ENCODE data around the gene POMGNT2. TPM values are rescaled to one million over a fixed set of nuclear protein-coding genes. Genes with fewer than 3 reads are reported as not detected.

The POMGNT2 gene
- total RNA-seq, 2 donors from 2014 or later = 12.7 to 14.5 TPM

DNA sequence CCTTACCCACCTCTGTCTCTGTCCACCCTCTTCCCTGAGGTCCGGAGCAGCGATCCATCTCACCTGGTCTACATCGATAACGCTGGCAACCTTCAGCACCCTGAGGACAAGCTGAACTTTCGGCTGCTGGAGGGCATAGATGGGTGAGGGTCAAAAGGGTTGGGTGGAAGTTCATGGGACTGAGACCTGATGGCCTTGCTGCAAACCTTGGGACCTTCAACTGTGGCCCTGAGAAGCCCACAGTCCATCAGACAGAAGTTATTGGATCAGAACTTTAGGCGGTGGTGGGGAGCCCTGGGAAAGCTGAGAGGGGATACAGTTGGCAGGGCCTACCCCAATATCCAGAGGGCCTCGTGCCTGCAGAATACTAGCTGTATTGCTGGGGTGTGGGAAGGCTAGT is 50.5 kb downstream of the POMGNT2 start:
- peaks cover 20% of the 10 kb centered on the region for H3K9me3 Mint-ChIP-seq

DNA sequence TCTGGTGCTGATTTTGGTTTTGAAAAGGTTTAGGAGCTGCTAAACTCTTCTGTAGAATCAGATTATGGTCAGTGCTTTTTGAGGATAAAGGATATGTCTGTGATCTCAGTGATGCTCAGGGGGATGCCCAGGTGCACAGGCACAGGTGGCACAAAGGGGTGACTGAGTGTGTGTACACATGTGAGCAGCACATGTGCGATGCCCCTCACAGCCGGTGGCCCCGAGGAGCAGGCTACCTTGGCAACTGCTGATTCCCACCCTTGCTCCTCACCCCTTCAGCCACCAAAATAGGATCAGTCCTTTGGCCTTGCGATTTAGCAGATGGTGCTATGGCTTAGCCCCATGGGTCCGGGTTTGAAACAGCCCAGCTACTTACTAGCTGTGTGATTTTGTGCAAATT is 51.1 kb downstream of the POMGNT2 start:
- H3K9me3 Mint-ChIP-seq = peaks cover 26% of the 10 kb centered on the region
- DNase-seq = peak; percentile 48
- H3K4me3 Mint-ChIP-seq = no peak overlapping the region
- no peak overlapping the region for H3K9ac ChIP-seq (ENCODE audit: extremely low read depth, low read length, poor library complexity, severe bottlenecking)
- H3K27me3 ChIP-seq (ENCODE audit: control insufficient read depth, insufficient read depth, low read length, poor library complexity, severe bottlenecking) = no peaks in the 10 kb centered on the region
- peak overlapping the region; percentile 15 for H3K27ac Mint-ChIP-seq
- peaks cover 2% of the 10 kb centered on the region for H3K36me3 Mint-ChIP-seq (ENCODE audit: low read depth)
- 89 to 100% methylated on average over 1 to 5 of the region's 5 CpGs for WGBS, 2 experiments (ENCODE audit: insufficient coverage in 1 of 2, insufficient read length in 1 of 2)
- peaks cover 16% of the 10 kb centered on the region for H3K4me1 Mint-ChIP-seq
- H3K9me3 ChIP-seq (ENCODE audit: control insufficient read depth, low read length) = peaks cover 24% of the 10 kb centered on the region
- H3K27me3 Mint-ChIP-seq (ENCODE audit: insufficient read depth) = peaks cover 32% of the 10 kb centered on the region
- TF ChIP-seq, protein P1, sequence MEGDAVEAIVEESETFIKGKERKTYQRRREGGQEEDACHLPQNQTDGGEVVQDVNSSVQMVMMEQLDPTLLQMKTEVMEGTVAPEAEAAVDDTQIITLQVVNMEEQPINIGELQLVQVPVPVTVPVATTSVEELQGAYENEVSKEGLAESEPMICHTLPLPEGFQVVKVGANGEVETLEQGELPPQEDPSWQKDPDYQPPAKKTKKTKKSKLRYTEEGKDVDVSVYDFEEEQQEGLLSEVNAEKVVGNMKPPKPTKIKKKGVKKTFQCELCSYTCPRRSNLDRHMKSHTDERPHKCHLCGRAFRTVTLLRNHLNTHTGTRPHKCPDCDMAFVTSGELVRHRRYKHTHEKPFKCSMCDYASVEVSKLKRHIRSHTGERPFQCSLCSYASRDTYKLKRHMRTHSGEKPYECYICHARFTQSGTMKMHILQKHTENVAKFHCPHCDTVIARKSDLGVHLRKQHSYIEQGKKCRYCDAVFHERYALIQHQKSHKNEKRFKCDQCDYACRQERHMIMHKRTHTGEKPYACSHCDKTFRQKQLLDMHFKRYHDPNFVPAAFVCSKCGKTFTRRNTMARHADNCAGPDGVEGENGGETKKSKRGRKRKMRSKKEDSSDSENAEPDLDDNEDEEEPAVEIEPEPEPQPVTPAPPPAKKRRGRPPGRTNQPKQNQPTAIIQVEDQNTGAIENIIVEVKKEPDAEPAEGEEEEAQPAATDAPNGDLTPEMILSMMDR (conservative IDR thresholded peaks at IDR 0.05) = no peak
- no peak overlapping the region for H3K27ac ChIP-seq (ENCODE audit: low read depth, low read length)
- peaks cover 14% of the 10 kb centered on the region for H3K4me1 ChIP-seq (ENCODE audit: control insufficient read depth, insufficient read depth, low read length)
- no peak overlapping the region for H3K4me3 ChIP-seq (ENCODE audit: low read length)
- no peaks in the 10 kb centered on the region for H3K36me3 ChIP-seq (ENCODE audit: control insufficient read depth, insufficient read depth, low read length)

More for the DNA sequence above, 50.5 kb downstream of the POMGNT2 start:
- Histone ChIP-seq H3K4me3 (ENCODE audit: low read length) (no peak overlapping the region), H3K36me3 (ENCODE audit: control insufficient read depth, insufficient read depth, low read length) (no peaks in the 10 kb centered on the region), H3K9ac (ENCODE audit: extremely low read depth, low read length, poor library complexity, severe bottlenecking) (no peak overlapping the region), H3K4me1 (ENCODE audit: control insufficient read depth, insufficient read depth, low read length) (peaks cover 14% of the 10 kb centered on the region), H3K27me3 (ENCODE audit: control insufficient read depth, insufficient read depth, low read length, poor library complexity, severe bottlenecking) (no peaks in the 10 kb centered on the region), H3K27ac (ENCODE audit: low read depth, low read length) (no peak overlapping the region), H3K9me3 (ENCODE audit: control insufficient read depth, low read length) (peaks cover 18% of the 10 kb centered on the region)
- Mint-ChIP-seq H3K4me1 (peaks cover 19% of the 10 kb centered on the region), H3K36me3 (ENCODE audit: low read depth) (peaks cover 2% of the 10 kb centered on the region), H3K4me3 (no peak overlapping the region), H3K27me3 (ENCODE audit: insufficient read depth) (peaks cover 34% of the 10 kb centered on the region), H3K27ac (no peak overlapping the region)
- peak; percentile 28 for DNase-seq
- TF ChIP-seq, protein P1 (conservative IDR thresholded peaks at IDR 0.05) = no peak
- WGBS, 2 experiments (ENCODE audit: insufficient coverage in 1 of 2, insufficient read length in 1 of 2) = 94 to 98% methylated on average over 6 to 7 of the region's 7 CpGs

GRCh38 chr3:43053291-43053690 is 52.6 kb downstream of the POMGNT2 start:
- no peaks in the 10 kb centered on the region for H3K27me3 ChIP-seq (ENCODE audit: control insufficient read depth, insufficient read depth, low read length, poor library complexity, severe bottlenecking)
- DNase-seq = peak; percentile 34
- TF ChIP-seq, protein P1 (conservative IDR thresholded peaks at IDR 0.05) = no peak
- peaks cover 37% of the 10 kb centered on the region for H3K9me3 Mint-ChIP-seq
- no peak overlapping the region for H3K27ac ChIP-seq (ENCODE audit: low read depth, low read length)
- WGBS, 2 experiments (ENCODE audit: insufficient coverage in 1 of 2, insufficient read length in 1 of 2) = 95% methylated on average over 12 of the region's 12 CpGs; no CpG with 5 or more reads in 1 of the 2 experiments
- peaks cover 16% of the 10 kb centered on the region for H3K4me1 Mint-ChIP-seq
- no peak overlapping the region for H3K4me3 Mint-ChIP-seq
- H3K36me3 ChIP-seq (ENCODE audit: control insufficient read depth, insufficient read depth, low read length) = no peaks in the 10 kb centered on the region
- H3K9ac ChIP-seq (ENCODE audit: extremely low read depth, low read length, poor library complexity, severe bottlenecking) = no peak overlapping the region
- H3K36me3 Mint-ChIP-seq (ENCODE audit: low read depth) = peaks cover 2% of the 10 kb centered on the region
- peaks cover 36% of the 10 kb centered on the region for H3K9me3 ChIP-seq (ENCODE audit: control insufficient read depth, low read length)
- H3K27me3 Mint-ChIP-seq (ENCODE audit: insufficient read depth) = peaks cover 36% of the 10 kb centered on the region
- H3K27ac Mint-ChIP-seq = no peak overlapping the region
- H3K4me3 ChIP-seq (ENCODE audit: low read length) = no peak overlapping the region
- H3K4me1 ChIP-seq (ENCODE audit: control insufficient read depth, insufficient read depth, low read length) = peaks cover 14% of the 10 kb centered on the region
